SKM-1 (cell line): ENCODE measurements around the gene PTMA.
"Not testable (repeated sequence)": the region's sequence is repeated elsewhere in the genome, so short reads cannot be mapped to it uniquely, and the experiment has no call there.

Source experiments
- DNase-seq: peaks from one replicate; lab custom pipeline; 2025; ENCODE audit not compliant: unreplicated experiment; lab: John Stamatoyannopoulos, UW

Gene PTMA

GRCh38 chr2:231691251-231691772 is 17.0 kb upstream of the PTMA start:
- DNase-seq: no peak

DNA sequence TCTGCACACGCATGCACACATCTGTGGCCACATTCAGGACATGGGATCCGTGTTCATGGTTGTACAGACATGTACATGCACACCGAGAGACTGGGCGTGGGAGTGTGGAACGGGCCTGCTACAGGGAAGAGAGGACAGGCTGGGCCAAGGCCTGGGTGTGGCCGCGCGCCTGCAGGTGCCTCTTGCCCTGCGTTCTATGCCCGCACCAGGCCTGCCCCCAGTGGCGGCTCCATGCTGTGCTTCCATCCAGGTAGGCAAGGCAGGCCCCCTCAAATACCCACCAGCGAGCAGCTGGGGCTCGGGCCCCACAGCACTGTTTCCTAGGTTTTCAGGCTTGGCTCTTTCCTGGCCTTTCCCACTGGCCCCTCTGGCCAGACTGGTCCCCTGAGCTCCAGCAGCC is 15.5 kb upstream of the PTMA start:
- no peak for DNase-seq

GRCh38 chr2:231693956-231694355 is 14.4 kb upstream of the PTMA start:
- DNase-seq: no peak

GRCh38 chr2:231696004-231696367 is 12.3 kb upstream of the PTMA start:
- no peak for DNase-seq

DNA sequence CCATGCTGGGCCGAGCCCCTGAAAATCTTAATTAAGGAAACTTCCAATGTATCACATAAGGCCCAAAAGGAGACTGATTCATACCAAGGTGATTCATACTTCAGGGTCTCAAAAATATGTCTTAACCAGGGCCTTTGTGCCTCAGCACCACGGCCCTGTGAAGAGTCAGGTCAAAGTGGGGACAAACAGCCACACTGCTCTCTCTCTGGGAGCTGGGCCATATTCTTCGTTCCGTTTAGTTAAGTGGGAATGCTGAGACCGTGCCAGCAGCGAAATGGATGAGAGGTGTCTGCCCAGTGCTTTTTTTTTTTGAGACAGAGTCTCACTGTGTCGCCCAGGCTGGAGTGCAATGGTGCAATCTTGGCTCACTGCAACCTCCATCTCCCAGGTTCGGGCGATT is 9.3 kb upstream of the PTMA start:
- DNase-seq: no peak

DNA sequence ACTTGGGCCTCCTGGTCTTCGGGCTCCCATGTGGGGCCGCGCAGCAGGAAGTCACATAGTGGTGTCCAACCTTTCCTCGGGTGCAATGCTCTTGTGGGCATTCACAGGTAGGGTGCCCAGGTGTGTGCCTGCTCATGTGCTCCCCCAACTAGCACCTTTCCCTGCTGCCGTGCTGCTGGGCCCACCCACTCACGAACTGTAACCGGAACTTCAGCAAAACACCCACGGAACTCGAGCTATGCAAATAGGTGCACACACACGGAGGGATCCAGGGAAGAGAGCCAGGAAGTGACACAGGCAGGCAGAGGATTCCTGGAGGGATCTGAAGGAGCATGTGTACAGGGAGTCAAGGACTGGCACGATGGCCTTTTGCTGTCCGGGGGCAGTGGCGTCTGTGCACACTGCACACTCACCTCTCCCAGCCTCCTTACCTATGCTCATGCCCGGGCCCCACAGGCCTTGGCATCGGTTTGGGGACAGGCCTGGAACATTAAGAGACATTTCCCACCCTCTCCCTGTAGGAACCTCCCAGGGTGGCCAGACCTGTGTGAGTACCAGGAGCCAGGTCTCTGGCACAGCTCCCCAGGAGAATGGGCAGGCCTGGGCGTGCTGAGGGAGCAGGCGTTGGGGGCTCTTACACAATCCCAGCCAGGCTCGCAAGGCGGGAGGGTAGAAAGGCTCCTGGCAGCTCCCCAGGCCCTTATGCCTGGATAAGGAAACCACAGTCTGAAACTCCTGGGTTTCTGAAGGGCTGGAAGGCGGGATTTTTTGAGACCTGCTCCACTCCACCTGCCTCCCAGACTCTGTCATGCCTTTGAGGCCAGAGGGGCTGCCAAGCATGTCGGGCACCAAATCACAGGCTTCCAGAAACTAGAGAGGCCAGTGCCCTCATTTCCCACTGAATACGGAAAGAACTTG is 6.6 kb upstream of the PTMA start:
- DNase-seq: peak; percentile 23

- DNase-seq: no peak
Observed at GRCh38 chr2:231704017-231704416, 4.3 kb upstream of the PTMA start.

DNA sequence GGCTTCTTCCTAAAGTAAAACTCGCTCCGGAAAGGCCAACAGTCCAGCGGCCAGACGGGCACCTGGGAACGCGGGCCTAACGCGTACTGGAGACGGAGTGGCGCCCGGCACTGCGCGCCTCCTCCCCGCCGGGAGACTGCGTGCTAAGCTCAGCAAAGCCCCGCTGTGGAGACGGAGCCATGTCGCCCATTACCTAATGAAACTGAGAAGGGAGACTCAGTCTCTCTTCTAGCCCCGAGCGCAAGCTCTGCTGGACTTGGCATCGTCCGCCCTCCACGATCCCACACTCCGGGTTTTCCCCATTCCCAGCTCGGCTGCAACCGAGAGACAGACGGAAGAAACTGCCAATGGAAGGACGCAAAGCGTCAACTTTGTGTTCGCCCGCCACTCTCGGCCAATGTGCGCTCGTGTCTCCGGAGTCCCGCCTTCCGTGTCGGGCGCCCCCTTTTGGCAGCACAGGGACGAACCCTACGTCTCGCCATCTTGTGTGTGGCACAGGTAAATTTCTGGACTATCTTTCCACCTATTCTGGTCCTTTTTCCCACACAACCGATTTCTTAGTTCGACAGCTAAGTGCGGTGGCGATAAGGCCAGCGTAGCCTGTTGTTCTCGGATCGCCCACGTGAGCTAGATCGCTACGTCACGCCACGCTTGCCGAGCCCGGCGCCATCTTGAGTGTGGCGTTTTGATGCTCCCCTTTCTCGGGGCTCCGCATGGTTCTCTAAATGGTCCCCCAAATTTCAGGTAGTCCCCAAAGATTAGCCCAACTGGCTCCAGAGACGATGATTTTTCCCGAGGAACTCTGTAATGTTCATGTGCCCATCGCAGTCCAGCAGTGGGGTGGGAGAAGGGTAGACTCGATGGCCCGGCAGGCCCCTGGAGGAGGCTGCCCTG is 1.3 kb upstream of the PTMA start:
- DNase-seq: peak; percentile 95

DNA sequence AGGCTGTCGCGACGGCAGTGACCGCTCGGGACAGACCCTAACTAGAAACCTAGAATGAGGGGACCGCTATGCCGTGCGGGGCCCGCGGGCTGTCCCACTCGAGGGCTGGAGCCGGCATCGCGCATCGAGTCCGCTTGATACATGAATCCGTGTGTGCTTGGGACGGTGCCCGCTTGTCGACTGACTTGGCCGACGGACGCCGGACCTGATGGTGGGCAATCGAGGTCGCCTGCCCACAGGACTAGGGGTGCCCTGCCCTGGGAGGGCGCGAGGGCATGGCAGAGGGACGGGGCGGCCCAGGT is 749 bp upstream of the PTMA start:
- no peak for DNase-seq

GRCh38 chr2:231708773-231709635 is 679 bp downstream of the PTMA start:
- no peak for DNase-seq

- DNase-seq: no peak
Observed at GRCh38 chr2:231709636-231709980, 1.3 kb downstream of the PTMA start.

DNA sequence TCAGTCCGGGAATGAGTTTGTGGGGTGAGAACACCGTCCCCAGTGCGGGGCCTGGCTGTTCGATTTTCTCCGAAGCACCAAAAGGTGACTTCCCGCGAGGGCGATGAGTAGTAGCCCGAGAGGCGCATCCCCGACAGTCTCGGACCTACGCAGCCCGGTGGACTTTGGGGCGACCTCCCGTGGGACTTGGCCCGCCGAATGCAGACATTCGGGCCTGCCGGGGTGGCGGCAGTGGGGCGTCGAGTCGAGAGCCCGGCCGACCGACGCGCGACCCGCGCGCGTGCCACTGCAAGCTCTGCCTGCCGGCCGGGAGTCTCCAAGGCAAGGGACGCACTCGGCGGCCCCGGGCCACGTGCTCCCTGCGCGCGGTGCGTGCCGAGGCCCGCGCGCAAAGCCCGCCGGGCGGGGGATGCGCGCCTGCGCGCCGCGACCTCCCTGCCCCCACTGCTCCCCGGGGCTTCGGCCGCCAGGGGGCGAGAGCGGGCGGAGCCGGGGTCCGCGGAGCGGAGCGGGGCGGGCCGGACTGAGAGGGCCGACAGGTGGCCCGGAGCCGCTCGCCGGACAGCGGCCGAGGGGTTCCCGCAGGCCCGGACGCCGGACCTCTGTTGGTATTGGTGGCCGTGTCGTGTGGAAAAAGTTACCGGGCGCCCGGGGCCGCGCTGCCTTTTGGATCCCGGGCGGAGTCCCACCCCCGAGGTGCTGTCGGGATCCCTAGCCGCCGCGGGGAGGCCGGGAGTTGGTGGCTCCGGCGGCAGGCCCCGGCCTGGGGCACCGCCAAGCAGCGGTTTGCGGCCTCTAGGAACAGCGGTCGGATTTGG is 1.9 kb downstream of the PTMA start:
- DNase-seq: peak; percentile 62

DNA sequence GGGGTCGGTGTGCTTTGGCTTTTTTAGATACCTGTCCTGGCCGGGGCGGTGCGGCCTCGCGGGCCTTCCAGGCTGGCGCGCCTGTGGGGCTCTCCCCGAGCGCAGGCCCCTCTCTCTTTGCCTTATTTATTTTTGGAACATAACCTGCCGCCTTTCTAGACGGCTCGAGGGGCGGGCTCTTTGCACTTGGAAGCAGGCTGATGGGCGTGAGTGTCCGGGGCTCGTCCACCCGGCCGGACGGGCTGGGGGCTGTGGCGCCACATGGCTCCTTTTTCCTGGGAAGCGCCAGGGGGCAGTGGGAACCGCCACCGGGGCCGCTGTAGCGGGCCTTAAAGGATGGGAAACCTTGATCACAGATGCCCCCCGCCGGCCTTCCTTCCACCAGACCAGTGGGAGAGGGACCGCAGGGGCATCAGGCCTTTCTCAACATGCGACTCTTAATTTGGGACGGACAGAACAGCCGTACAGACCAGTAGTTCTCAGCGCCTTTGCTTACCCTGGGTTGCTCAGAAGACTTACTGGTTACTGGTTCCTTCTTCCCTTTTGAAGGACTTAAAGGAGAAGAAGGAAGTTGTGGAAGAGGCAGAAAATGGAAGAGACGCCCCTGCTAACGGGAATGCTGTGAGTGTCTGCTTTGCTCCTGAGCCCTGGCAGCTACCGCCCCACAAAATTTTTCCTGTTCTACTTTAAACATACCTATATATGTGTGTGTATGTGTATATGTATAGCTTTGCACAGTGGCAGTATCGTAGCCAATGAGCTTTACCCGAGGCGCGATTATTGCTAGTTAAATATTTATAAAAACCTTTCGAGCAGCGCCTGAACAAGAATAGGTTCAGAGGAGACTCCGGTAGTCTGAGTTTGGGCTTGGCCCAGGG is 2.7 kb downstream of the PTMA start:
- DNase-seq: no peak

DNA sequence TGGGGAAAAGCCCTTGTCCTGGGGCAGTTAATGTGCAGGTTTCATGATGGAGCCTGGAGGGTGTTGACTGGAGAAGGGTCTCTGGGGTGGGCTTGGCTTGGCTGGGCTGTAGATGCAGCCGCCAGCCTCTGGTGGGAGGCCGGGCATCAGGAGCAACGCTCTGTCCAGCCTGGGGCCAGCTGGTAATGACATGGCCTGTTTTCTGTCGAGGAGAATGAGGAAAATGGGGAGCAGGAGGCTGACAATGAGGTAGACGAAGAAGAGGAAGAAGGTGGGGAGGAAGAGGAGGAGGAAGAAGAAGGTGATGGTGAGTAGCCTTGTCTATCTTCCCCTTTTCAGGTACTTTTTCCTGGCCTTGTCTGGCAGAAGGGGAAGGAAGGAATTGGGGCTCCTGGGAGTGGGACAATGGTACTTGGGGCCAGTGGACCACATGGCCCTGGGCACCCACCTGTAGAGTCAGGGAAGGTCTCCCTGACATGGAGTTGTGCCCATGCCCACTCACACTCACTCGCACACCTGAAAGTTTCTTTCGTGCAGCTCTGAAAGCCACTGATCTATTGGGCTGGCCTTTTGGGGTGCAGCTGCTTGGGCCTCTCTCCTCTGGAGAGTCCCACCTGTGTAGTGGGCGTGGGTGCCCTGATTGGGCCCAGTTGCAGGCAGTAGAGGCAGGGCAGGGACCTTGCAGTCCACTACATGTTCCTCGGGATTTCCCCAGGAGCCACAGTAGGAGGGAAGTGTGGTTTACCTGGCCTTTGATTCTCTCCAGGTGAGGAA is 3.5 kb downstream of the PTMA start:
- DNase-seq: no peak

GRCh38 chr2:231712451-231713021 is 4.2 kb downstream of the PTMA start:
- not testable (repeated sequence) for DNase-seq

DNA sequence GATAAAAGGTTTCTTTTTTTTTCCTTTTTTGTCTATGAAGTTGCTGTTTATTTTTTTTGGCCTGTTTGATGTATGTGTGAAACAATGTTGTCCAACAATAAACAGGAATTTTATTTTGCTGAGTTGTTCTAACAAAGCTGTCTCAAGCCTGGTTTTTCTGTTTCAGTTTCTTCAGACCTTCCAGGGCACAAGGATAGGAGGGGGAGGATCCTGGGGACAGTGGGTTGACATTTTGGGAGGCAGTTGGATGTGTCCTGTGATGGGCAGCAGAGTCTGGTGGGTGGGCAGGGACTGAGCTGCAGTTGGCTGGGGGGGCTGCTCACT is 5.0 kb downstream of the PTMA start:
- DNase-seq: not testable (repeated sequence)

DNA sequence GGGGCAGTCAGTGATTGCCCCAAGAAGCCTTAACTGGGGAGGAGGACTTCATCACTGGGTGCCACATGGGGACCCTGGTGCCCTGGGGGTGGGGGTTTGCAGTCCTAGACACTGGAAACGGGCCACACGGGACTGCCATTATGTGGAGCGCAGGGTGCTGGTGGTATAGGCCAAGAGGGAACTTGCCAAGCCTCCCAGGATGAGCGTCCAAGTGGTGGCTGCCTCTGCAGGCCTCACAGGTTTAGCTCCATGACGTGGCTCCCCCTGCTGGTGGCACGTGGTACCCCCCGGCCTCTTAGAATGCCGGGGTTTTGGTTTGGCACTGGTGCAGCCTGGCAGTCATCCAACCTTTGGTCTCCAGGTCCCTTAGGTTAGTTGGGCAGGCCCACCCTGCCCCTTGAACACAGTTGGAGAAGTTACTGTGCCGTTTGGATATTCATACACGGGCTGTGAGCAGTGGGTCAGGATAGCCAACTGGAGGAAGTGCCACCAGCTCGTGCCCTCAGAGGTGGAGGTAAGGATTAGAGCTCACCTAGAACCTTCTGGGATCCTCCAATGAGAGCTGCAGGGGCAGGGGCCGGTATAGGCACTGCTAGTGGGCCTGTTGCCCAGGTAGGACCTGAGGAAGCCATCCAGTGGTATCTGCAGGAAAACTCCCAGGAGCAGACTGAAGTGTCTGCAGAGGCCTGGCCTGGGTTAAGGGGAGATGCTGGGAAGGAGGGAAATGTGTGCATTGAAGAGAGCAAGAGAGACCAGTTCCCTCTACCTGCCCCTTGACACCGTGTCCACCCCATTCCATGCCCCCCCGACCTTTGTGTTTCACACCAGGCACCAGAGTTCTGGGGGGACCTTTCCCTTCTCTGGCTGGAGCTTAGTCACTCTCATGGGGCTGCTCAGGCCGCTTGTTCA is 5.7 kb downstream of the PTMA start:
- peak; percentile 74 for DNase-seq
